Hippocampal formation (tissue), 2 donors: Measurements from ENCODE around the gene UNC5B.
"Not testable (repeated sequence)": the region's sequence is repeated elsewhere in the genome, so short reads cannot be mapped to it uniquely, and the experiment has no call there.

Experiments used
- DNase-seq, 2 donors: peaks; one replicate each; lab custom pipeline; 2025; lab: John Stamatoyannopoulos, UW

Gene UNC5B

GRCh38 chr10:71282323-71282680 lies 69.9 kb downstream of the UNC5B start:
- DNase-seq = no peak

- DNase-seq = no peak
These were observed 71.0 kb downstream of the UNC5B start for GRCh38 chr10:71283410-71283809.

GRCh38 chr10:71283876-71284275 lies 71.5 kb downstream of the UNC5B start:
- DNase-seq = no peak

GRCh38 chr10:71284544-71285179 lies 72.3 kb downstream of the UNC5B start:
- no peak for DNase-seq

GRCh38 chr10:71285180-71285545 lies 72.8 kb downstream of the UNC5B start:
- peak in 1 of 2 donors; percentile 41 for DNase-seq

GRCh38 chr10:71285986-71286385 lies 73.6 kb downstream of the UNC5B start:
- no peak for DNase-seq

- DNase-seq = no peak
These were observed 74.3 kb downstream of the UNC5B start for GRCh38 chr10:71286521-71287294.

GRCh38 chr10:71287456-71287855 lies 75.1 kb downstream of the UNC5B start:
- no peak for DNase-seq

- no peak for DNase-seq
These were observed 76.1 kb downstream of the UNC5B start for GRCh38 chr10:71288461-71288860.

- no peak for DNase-seq
These were observed 77.2 kb downstream of the UNC5B start for GRCh38 chr10:71289421-71290130.

GRCh38 chr10:71290331-71290730 lies 78.0 kb downstream of the UNC5B start:
- DNase-seq = no peak

GRCh38 chr10:71290806-71291527 lies 78.6 kb downstream of the UNC5B start:
- DNase-seq = no peak

- no peak for DNase-seq
These were observed 79.1 kb downstream of the UNC5B start for GRCh38 chr10:71291528-71291900.

- DNase-seq = no peak
These were observed 80.5 kb downstream of the UNC5B start for GRCh38 chr10:71292624-71293445.

- no peak for DNase-seq
These were observed 81.2 kb downstream of the UNC5B start for GRCh38 chr10:71293446-71294084.

GRCh38 chr10:71294091-71294561 lies 81.8 kb downstream of the UNC5B start:
- DNase-seq = no peak

GRCh38 chr10:71294856-71295255 lies 82.5 kb downstream of the UNC5B start:
- DNase-seq = no peak

- no peak for DNase-seq
These were observed 83.3 kb downstream of the UNC5B start for GRCh38 chr10:71295641-71296040.

- DNase-seq = no peak
These were observed 83.7 kb downstream of the UNC5B start for GRCh38 chr10:71296086-71296485.

- DNase-seq = not testable (repeated sequence)
These were observed 84.4 kb downstream of the UNC5B start for GRCh38 chr10:71296811-71297210.

GRCh38 chr10:71297343-71297742 lies 85.0 kb downstream of the UNC5B start:
- DNase-seq = no peak
